Measurements from ENCODE around the gene NEURL2. TPM values are rescaled to one million over a fixed set of nuclear protein-coding genes. Genes with fewer than 3 reads are reported as not detected.

NEURL2 gene
- total RNA-seq, 1 donor from 2014 or later: 15.2 TPM

- no peak for DNase-seq (ENCODE audit: extremely low spot score in 2 of 2)
Observed at GRCh38 chr20:45924391-45925261, 33.6 kb upstream of the NEURL2 start.

GRCh38 chr20:45921337-45922189 lies 30.6 kb upstream of the NEURL2 start:
- TF ChIP-seq CTCF (IDR thresholded peaks at IDR 0.05) (no peak), POLR2AphosphoS5 (IDR thresholded peaks at IDR 0.05; ENCODE audit: insufficient read depth in 1 of 2, low read depth in 1 of 2) (no peak), POLR2A (IDR thresholded peaks at IDR 0.05) (no peak)
- Histone ChIP-seq H3K4me3 (no peak overlapping the region), H3K36me3 (no peaks in the 10 kb centered on the region), H3K27ac (no peak overlapping the region), H3K4me1 (peaks cover 48% of the 10 kb centered on the region), H3K9me3 (no peaks in the 10 kb centered on the region), H3K27me3 (no peaks in the 10 kb centered on the region)
- DNase-seq (ENCODE audit: extremely low spot score in 2 of 2): no peak
- intact Hi-C loops (cut with DNase I): no loop called here

More at GRCh38 chr20:45924391-45925261, 33.6 kb upstream of the NEURL2 start:
- Histone ChIP-seq H3K4me1 (peaks cover 29% of the 10 kb centered on the region), H3K27me3 (no peaks in the 10 kb centered on the region), H3K27ac (peak overlapping the region; percentile 83), H3K36me3 (no peaks in the 10 kb centered on the region), H3K9me3 (no peaks in the 10 kb centered on the region), H3K4me3 (peak overlapping the region; percentile 2 to 22)
- intact Hi-C loops (cut with DNase I): no loop called here
- TF ChIP-seq CTCF (IDR thresholded peaks at IDR 0.05) (no peak), POLR2AphosphoS5 (IDR thresholded peaks at IDR 0.05; ENCODE audit: insufficient read depth in 1 of 2, low read depth in 1 of 2) (peak in 1 of 2 donors; percentile 50)

- H3K27ac ChIP-seq: peak overlapping the region; percentile 85
- TF ChIP-seq CTCF (IDR thresholded peaks at IDR 0.05): no peak
- TF ChIP-seq POLR2A (IDR thresholded peaks at IDR 0.05): no peak
- TF ChIP-seq POLR2AphosphoS5 (IDR thresholded peaks at IDR 0.05; ENCODE audit: insufficient read depth in 1 of 2, low read depth in 1 of 2): no peak
- peaks cover 48% of the 10 kb centered on the region for H3K4me1 ChIP-seq
- no peaks in the 10 kb centered on the region for H3K36me3 ChIP-seq
- no peaks in the 10 kb centered on the region for H3K27me3 ChIP-seq
- DNase-seq (ENCODE audit: extremely low spot score in 2 of 2): no peak
- intact Hi-C loops (cut with DNase I): no loop called here
- H3K9me3 ChIP-seq: no peaks in the 10 kb centered on the region
- H3K4me3 ChIP-seq: no peak overlapping the region
Observed at GRCh38 chr20:45920462-45921336, 29.7 kb upstream of the NEURL2 start.

GRCh38 chr20:45919542-45920399 lies 28.8 kb upstream of the NEURL2 start:
- Histone ChIP-seq H3K4me1 (peaks cover 47% of the 10 kb centered on the region), H3K27ac (peak overlapping the region; percentile 85), H3K27me3 (no peaks in the 10 kb centered on the region), H3K36me3 (no peaks in the 10 kb centered on the region), H3K9me3 (no peaks in the 10 kb centered on the region), H3K4me3 (peak overlapping the region in 1 of 2 donors; percentile 10)
- no peak for TF ChIP-seq POLR2AphosphoS5 (IDR thresholded peaks at IDR 0.05; ENCODE audit: insufficient read depth in 1 of 2, low read depth in 1 of 2)
- TF ChIP-seq CTCF (IDR thresholded peaks at IDR 0.05): no peak
- no peak for TF ChIP-seq POLR2A (IDR thresholded peaks at IDR 0.05)
- no peak for DNase-seq (ENCODE audit: extremely low spot score in 2 of 2)
- intact Hi-C loops (cut with DNase I): no loop called here
